ENCODE results near the gene SKAP1. TPM values are rescaled to one million over a fixed set of nuclear protein-coding genes. Genes with fewer than 3 reads are reported as not detected.

Gene SKAP1
- total and polyA plus RNA-seq, 2 of the 13 experiments (the other 11 are each of a cell fraction or from before 2014, with no cell fraction given): 0.21 TPM; not detected in 1

- no peak; the same call in 1 of the 2 replicates for TF ChIP-seq ZHX2 (IDR thresholded peaks at IDR 0.05; ENCODE audit: low read depth)
- 0 out of 2 replicates have a peak, but pooled peaks have one; percentile 51 for TF ChIP-seq ZHX2 (CRISPR knock-in tag; IDR thresholded peaks at IDR 0.05; ENCODE audit: borderline replicate concordance)
- TF ChIP-seq NR2C2 (CRISPR knock-in tag; IDR thresholded peaks at IDR 0.05; ENCODE audit: borderline replicate concordance): peak; percentile 97
- TF ChIP-seq BCL3 (CRISPR knock-in tag; IDR thresholded peaks at IDR 0.05): peak; percentile 97
- TF ChIP-seq ZNF746 (CRISPR knock-in tag; IDR thresholded peaks at IDR 0.05): peak; percentile 82
- TF ChIP-seq REST (IDR thresholded peaks at IDR 0.05; ENCODE audit: borderline replicate concordance in 1 of 2, low read depth in 1 of 2, low read length in 2 of 2): no peak; a peak in 1 of 4 replicates
- TF ChIP-seq EED (CRISPR knock-in tag; IDR thresholded peaks at IDR 0.05): peak; percentile 97; the same call in 1 of the 2 replicates
- no peak for TF ChIP-seq ZNF850 (CRISPR knock-in tag; conservative IDR thresholded peaks at IDR 0.05)
- peak; percentile 84; the same call in 1 of the 2 replicates for TF ChIP-seq ZNF547 (CRISPR knock-in tag; IDR thresholded peaks at IDR 0.05)
- peak; percentile 66 for TF ChIP-seq ESRRA (CRISPR knock-in tag; IDR thresholded peaks at IDR 0.05; ENCODE audit: low read depth)
- TF ChIP-seq ATF7 (IDR thresholded peaks at IDR 0.05): no peak
- peak; percentile 22; the same call in 1 of the 2 replicates for TF ChIP-seq ATF7 (CRISPR knock-in tag; IDR thresholded peaks at IDR 0.05)
- TF ChIP-seq RBFOX2 (IDR thresholded peaks at IDR 0.05; ENCODE audit: low read depth, low read length): peak; percentile 92
- TF ChIP-seq ZBTB7B (CRISPR knock-in tag; IDR thresholded peaks at IDR 0.05): peak; percentile 48
- peak; percentile 98 for TF ChIP-seq ZNF747 (CRISPR knock-in tag; IDR thresholded peaks at IDR 0.05; ENCODE audit: borderline replicate concordance)
- peak; percentile 81; the same call in 1 of the 2 replicates for TF ChIP-seq ZSCAN5A (CRISPR knock-in tag; IDR thresholded peaks at IDR 0.05; ENCODE audit: borderline replicate concordance)
- TF ChIP-seq DMAP1 (CRISPR knock-in tag; IDR thresholded peaks at IDR 0.05): peak; percentile 89
These were observed 328.8 kb downstream of the SKAP1 start, which contains the start of gene CBX1 (continued) for GRCh38 chr17:48101012-48101720.

Data from HepG2 (cell line).